WTC11 (cell line): ENCODE measurements around the gene PRDM5. TPM values are rescaled to one million over a fixed set of nuclear protein-coding genes. Genes with fewer than 3 reads are reported as not detected.
A peak's percentile ranks its signal among the peaks of the same experiment; 100 is the strongest.

Experiments used
- ESRRA ChIP-seq: sonication (generic); formaldehyde crosslinking; IDR thresholded peaks from 2 replicates; pipeline ENCODE4 v1.8.1; 2022; ENCODE audit warnings: mild to moderate bottlenecking, missing genetic modification reagents, borderline replicate concordance
- GRHL2 ChIP-seq: fragments of 250-450 bp; sonication (Bioruptor Pico); IDR thresholded peaks from 2 replicates; pipeline ENCODE4 v1.8.0; 2022; ENCODE audit warnings: mild to moderate bottlenecking, moderate library complexity; ENCODE audit not compliant: insufficient replicate concordance, severe bottlenecking
- GTF2I ChIP-seq: fragments of 250-450 bp; sonication (Bioruptor Pico); conservative IDR thresholded peaks from 2 replicates; pipeline ENCODE4 v1.4.0; 2021; ENCODE audit warnings: mild to moderate bottlenecking
- JAZF1 ChIP-seq: fragments of 250-450 bp; sonication (Bioruptor Pico); IDR thresholded peaks from 2 replicates; pipeline ENCODE4 v1.9.0; 2021; ENCODE audit warnings: moderate library complexity, mild to moderate bottlenecking, inconsistent platforms
- MXD4 ChIP-seq: fragments of 250-450 bp; sonication (Bioruptor Pico); IDR thresholded peaks from 2 replicates; pipeline ENCODE4 v1.8.0; 2021; ENCODE audit warnings: mild to moderate bottlenecking, moderate library complexity, borderline replicate concordance
- NFE2L1 ChIP-seq: sonication (generic); formaldehyde crosslinking; IDR thresholded peaks from 2 replicates; pipeline ENCODE4 v1.8.1; 2023; ENCODE audit warnings: missing genetic modification reagents
- NR1H2 ChIP-seq: sonication (generic); formaldehyde crosslinking; IDR thresholded peaks from 2 replicates; pipeline ENCODE4 v1.9.0; 2021; ENCODE audit warnings: mild to moderate bottlenecking, moderate library complexity, missing genetic modification reagents
- SMAD3 ChIP-seq: sonication (generic); formaldehyde crosslinking; IDR thresholded peaks from 2 replicates; pipeline ENCODE4 v1.8.0; 2022; ENCODE audit warnings: missing genetic modification reagents, mild to moderate bottlenecking, borderline replicate concordance
- TCF7 ChIP-seq: sonication (generic); formaldehyde crosslinking; IDR thresholded peaks from 2 replicates; pipeline ENCODE4 v1.8.0; 2022; ENCODE audit warnings: mild to moderate bottlenecking, low read depth, missing genetic modification reagents, moderate library complexity
- TP53 ChIP-seq: sonication (generic); formaldehyde crosslinking; IDR thresholded peaks from 2 replicates; pipeline ENCODE4 v1.8.1; 2023; ENCODE audit warnings: mild to moderate bottlenecking, missing genetic modification reagents
- ZNF138 ChIP-seq: sonication (generic); formaldehyde crosslinking; conservative IDR thresholded peaks from 2 replicates; pipeline ENCODE4 v1.8.1; 2022; ENCODE audit warnings: mild to moderate bottlenecking, moderate library complexity, missing genetic modification reagents
- total RNA-seq: library from RNA; stranded (reverse); gene quantifications from 3 replicates; pipeline ENCODE4 v1.2.3, GENCODE V29; 2021
- TF ChIP-seq, protein P1 (sequence below): sonication (generic); formaldehyde crosslinking; IDR thresholded peaks from 2 replicates; pipeline ENCODE4 v1.8.1; 2023; ENCODE audit warnings: mild to moderate bottlenecking, missing genetic modification reagents, borderline replicate concordance
- TF ChIP-seq, protein P2 (sequence below): sonication (generic); formaldehyde crosslinking; IDR thresholded peaks from 2 replicates; pipeline ENCODE4 v1.8.1; 2023; ENCODE audit warnings: mild to moderate bottlenecking, missing genetic modification reagents, moderate library complexity
- TF ChIP-seq, protein P3 (sequence below): sonication (generic); formaldehyde crosslinking; IDR thresholded peaks from 2 replicates; pipeline ENCODE4 v1.8.0; 2023; ENCODE audit warnings: missing genetic modification reagents
- TF ChIP-seq, protein P4 (sequence below): sonication (generic); formaldehyde crosslinking; IDR thresholded peaks from 2 replicates; pipeline ENCODE4 v1.8.1; 2022; ENCODE audit warnings: mild to moderate bottlenecking, moderate library complexity, missing genetic modification reagents
- TF ChIP-seq, protein P5 (sequence below): sonication (generic); formaldehyde crosslinking; conservative IDR thresholded peaks from 2 replicates; pipeline ENCODE4 v1.8.1; 2022; ENCODE audit warnings: mild to moderate bottlenecking, missing genetic modification reagents
- TF ChIP-seq, protein P6 (sequence below): sonication (generic); formaldehyde crosslinking; conservative IDR thresholded peaks from 2 replicates; pipeline ENCODE4 v1.8.1; 2023; ENCODE audit warnings: mild to moderate bottlenecking, low read depth, missing genetic modification reagents, moderate library complexity
- TF ChIP-seq, protein P7 (sequence below): fragments of 250-450 bp; sonication (Bioruptor Pico); conservative IDR thresholded peaks from 2 replicates; pipeline ENCODE4 v1.9.0; 2021; ENCODE audit warnings: mild to moderate bottlenecking
- TF ChIP-seq, protein P8 (sequence below): sonication (generic); formaldehyde crosslinking; IDR thresholded peaks from 2 replicates; pipeline ENCODE4 v1.8.1; 2023; ENCODE audit warnings: mild to moderate bottlenecking, moderate library complexity, missing genetic modification reagents
- TF ChIP-seq, protein P9 (sequence below): sonication (generic); formaldehyde crosslinking; IDR thresholded peaks from 2 replicates; pipeline ENCODE4 v1.8.1; 2022; ENCODE audit warnings: missing genetic modification reagents, borderline replicate concordance
- TF ChIP-seq, protein P10 (sequence below): sonication (generic); formaldehyde crosslinking; IDR thresholded peaks from 2 replicates; pipeline ENCODE4 v1.8.0; 2022; ENCODE audit warnings: mild to moderate bottlenecking, missing genetic modification reagents

Gene PRDM5
- total RNA-seq, 1 experiment from 2014 or later, result 47.0 TPM

DNA sequence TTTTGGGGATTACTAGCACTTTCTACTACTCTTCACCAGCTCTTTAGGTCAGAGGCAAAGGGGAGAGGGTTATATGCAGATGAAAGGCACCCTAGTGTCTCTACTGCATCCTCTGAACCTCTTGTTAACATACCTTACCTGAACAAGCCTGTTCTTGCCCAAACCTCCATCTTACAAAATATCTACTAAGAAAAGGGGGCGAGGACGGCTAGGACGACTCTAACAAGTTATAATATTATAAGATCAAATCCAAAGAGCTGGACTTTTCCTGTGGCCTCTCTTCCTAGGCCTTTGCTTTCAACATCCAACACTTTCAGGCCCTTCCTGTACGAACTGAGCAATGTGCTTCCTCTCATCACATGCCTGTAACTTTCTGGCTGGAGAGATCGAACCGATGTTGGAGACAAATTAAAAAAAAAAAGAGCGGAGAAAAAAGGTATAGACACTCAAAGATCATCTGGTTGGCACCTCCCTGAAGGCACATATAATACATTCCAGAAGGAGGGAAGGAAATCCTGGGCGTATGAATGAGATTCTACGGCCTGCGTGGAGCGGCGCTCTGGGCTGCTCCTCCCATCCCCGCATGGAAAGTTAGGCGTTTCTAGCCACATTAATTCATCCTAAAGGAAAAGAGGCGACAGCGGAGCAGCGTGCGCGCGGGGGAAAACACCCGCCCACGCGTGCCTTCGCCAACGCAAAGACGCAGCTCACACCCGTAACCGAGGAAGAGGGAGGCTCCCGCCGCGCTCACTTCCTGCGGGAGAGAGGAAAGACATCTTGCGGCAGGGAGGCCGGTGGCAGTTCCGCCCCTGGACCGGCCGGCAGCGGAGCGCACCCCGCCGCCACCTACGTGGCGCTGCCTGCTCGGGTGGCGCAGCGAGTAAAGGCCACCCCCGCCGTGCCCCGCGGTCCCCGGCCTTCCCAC, 808 bp downstream of the PRDM5 start (continued):
- TF ChIP-seq, protein P1, sequence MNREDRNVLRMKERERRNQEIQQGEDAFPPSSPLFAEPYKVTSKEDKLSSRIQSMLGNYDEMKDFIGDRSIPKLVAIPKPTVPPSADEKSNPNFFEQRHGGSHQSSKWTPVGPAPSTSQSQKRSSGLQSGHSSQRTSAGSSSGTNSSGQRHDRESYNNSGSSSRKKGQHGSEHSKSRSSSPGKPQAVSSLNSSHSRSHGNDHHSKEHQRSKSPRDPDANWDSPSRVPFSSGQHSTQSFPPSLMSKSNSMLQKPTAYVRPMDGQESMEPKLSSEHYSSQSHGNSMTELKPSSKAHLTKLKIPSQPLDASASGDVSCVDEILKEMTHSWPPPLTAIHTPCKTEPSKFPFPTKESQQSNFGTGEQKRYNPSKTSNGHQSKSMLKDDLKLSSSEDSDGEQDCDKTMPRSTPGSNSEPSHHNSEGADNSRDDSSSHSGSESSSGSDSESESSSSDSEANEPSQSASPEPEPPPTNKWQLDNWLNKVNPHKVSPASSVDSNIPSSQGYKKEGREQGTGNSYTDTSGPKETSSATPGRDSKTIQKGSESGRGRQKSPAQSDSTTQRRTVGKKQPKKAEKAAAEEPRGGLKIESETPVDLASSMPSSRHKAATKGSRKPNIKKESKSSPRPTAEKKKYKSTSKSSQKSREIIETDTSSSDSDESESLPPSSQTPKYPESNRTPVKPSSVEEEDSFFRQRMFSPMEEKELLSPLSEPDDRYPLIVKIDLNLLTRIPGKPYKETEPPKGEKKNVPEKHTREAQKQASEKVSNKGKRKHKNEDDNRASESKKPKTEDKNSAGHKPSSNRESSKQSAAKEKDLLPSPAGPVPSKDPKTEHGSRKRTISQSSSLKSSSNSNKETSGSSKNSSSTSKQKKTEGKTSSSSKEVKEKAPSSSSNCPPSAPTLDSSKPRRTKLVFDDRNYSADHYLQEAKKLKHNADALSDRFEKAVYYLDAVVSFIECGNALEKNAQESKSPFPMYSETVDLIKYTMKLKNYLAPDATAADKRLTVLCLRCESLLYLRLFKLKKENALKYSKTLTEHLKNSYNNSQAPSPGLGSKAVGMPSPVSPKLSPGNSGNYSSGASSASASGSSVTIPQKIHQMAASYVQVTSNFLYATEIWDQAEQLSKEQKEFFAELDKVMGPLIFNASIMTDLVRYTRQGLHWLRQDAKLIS (CRISPR knock-in tag), result no peak
- TF ChIP-seq SMAD3, result no peak
- no peak for TF ChIP-seq TP53 (CRISPR knock-in tag)
- no peak for TF ChIP-seq GTF2I (CRISPR knock-in tag)
- no peak for TF ChIP-seq ESRRA (CRISPR knock-in tag)
- TF ChIP-seq, protein P2, sequence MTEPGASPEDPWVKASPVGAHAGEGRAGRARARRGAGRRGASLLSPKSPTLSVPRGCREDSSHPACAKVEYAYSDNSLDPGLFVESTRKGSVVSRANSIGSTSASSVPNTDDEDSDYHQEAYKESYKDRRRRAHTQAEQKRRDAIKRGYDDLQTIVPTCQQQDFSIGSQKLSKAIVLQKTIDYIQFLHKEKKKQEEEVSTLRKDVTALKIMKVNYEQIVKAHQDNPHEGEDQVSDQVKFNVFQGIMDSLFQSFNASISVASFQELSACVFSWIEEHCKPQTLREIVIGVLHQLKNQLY (CRISPR knock-in tag), result no peak
- TF ChIP-seq, protein P3, sequence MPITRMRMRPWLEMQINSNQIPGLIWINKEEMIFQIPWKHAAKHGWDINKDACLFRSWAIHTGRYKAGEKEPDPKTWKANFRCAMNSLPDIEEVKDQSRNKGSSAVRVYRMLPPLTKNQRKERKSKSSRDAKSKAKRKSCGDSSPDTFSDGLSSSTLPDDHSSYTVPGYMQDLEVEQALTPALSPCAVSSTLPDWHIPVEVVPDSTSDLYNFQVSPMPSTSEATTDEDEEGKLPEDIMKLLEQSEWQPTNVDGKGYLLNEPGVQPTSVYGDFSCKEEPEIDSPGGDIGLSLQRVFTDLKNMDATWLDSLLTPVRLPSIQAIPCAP (CRISPR knock-in tag), result no peak; the same call in 1 of the 2 replicates
- TF ChIP-seq, protein P4, sequence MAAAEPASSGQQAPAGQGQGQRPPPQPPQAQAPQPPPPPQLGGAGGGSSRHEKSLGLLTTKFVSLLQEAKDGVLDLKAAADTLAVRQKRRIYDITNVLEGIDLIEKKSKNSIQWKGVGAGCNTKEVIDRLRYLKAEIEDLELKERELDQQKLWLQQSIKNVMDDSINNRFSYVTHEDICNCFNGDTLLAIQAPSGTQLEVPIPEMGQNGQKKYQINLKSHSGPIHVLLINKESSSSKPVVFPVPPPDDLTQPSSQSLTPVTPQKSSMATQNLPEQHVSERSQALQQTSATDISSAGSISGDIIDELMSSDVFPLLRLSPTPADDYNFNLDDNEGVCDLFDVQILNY (CRISPR knock-in tag), result no peak
- no peak for TF ChIP-seq NFE2L1 (CRISPR knock-in tag)
- no peak for TF ChIP-seq JAZF1 (CRISPR knock-in tag)
- no peak for TF ChIP-seq NR1H2 (CRISPR knock-in tag)
- TF ChIP-seq MXD4 (CRISPR knock-in tag), result no peak
- TF ChIP-seq, protein P5, sequence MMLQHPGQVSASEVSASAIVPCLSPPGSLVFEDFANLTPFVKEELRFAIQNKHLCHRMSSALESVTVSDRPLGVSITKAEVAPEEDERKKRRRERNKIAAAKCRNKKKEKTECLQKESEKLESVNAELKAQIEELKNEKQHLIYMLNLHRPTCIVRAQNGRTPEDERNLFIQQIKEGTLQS, result no peak
- TF ChIP-seq, protein P6, sequence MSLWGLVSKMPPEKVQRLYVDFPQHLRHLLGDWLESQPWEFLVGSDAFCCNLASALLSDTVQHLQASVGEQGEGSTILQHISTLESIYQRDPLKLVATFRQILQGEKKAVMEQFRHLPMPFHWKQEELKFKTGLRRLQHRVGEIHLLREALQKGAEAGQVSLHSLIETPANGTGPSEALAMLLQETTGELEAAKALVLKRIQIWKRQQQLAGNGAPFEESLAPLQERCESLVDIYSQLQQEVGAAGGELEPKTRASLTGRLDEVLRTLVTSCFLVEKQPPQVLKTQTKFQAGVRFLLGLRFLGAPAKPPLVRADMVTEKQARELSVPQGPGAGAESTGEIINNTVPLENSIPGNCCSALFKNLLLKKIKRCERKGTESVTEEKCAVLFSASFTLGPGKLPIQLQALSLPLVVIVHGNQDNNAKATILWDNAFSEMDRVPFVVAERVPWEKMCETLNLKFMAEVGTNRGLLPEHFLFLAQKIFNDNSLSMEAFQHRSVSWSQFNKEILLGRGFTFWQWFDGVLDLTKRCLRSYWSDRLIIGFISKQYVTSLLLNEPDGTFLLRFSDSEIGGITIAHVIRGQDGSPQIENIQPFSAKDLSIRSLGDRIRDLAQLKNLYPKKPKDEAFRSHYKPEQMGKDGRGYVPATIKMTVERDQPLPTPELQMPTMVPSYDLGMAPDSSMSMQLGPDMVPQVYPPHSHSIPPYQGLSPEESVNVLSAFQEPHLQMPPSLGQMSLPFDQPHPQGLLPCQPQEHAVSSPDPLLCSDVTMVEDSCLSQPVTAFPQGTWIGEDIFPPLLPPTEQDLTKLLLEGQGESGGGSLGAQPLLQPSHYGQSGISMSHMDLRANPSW (CRISPR knock-in tag), result no peak
- TF ChIP-seq, protein P7, sequence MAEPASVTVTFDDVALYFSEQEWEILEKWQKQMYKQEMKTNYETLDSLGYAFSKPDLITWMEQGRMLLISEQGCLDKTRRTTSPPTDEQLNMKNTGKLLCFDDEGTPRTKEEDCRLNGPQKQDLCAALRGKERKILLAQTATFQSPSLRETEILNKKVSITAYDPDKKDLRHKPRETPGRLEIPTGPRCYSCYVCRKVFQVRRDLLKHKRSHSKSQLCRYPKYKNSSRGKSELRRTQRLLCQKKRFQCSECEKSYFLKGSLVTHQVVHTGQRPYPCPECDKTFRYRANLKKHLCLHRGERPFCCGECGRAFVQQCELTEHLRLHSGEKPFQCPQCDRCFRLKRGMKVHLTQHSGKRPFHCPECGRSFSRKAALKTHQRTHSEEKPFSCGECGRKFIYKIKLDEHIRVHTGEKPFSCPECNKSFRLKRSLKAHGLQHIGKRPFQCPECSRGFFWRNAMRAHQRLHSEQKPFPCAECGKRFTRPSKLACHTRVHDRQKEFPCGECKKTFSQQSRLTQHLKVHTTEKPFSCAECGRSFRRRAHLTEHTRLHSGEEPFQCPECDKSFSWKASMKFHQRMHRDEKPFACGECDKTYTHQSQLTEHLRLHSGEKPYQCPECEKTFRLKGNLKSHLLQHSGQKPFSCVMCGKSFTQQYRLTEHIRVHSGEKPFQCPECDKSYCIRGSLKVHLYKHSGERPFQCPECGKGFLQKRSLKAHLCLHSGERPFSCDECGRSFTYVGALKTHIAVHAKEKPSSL (CRISPR knock-in tag), result no peak
- TF ChIP-seq TCF7 (CRISPR knock-in tag), result no peak
- TF ChIP-seq ZNF138 (CRISPR knock-in tag), result peak; percentile 51; the same call in 1 of the 2 replicates
- TF ChIP-seq, protein P8, sequence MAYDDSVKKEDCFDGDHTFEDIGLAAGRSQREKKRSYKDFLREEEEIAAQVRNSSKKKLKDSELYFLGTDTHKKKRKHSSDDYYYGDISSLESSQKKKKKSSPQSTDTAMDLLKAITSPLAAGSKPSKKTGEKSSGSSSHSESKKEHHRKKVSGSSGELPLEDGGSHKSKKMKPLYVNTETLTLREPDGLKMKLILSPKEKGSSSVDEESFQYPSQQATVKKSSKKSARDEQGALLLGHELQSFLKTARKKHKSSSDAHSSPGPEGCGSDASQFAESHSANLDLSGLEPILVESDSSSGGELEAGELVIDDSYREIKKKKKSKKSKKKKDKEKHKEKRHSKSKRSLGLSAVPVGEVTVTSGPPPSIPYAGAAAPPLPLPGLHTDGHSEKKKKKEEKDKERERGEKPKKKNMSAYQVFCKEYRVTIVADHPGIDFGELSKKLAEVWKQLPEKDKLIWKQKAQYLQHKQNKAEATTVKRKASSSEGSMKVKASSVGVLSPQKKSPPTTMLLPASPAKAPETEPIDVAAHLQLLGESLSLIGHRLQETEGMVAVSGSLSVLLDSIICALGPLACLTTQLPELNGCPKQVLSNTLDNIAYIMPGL (CRISPR knock-in tag), result peak; percentile 4; the same call in 1 of the 2 replicates
- TF ChIP-seq, protein P9, sequence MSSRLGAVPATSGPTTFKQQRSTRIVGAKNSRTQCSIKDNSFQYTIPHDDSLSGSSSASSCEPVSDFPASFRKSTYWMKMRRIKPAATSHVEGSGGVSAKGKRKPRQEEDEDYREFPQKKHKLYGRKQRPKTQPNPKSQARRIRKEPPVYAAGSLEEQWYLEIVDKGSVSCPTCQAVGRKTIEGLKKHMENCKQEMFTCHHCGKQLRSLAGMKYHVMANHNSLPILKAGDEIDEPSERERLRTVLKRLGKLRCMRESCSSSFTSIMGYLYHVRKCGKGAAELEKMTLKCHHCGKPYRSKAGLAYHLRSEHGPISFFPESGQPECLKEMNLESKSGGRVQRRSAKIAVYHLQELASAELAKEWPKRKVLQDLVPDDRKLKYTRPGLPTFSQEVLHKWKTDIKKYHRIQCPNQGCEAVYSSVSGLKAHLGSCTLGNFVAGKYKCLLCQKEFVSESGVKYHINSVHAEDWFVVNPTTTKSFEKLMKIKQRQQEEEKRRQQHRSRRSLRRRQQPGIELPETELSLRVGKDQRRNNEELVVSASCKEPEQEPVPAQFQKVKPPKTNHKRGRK (CRISPR knock-in tag), result no peak
- TF ChIP-seq, protein P10, sequence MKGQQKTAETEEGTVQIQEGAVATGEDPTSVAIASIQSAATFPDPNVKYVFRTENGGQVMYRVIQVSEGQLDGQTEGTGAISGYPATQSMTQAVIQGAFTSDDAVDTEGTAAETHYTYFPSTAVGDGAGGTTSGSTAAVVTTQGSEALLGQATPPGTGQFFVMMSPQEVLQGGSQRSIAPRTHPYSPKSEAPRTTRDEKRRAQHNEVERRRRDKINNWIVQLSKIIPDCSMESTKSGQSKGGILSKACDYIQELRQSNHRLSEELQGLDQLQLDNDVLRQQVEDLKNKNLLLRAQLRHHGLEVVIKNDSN (CRISPR knock-in tag), result peak; percentile 46
- TF ChIP-seq GRHL2, result no peak
